Sigmoid colon (tissue), 7 donors: ENCODE data around the gene NDUFAF3. TPM values are rescaled to one million over a fixed set of nuclear protein-coding genes. Genes with fewer than 3 reads are reported as not detected.

Source experiments
- DNase-seq: peaks from one replicate; pipeline ENCODE4 v3.0.0-alpha.2; 2019
- H3K27ac ChIP-seq, 4 donors: fragments of 200-600 bp; sonication (generic); one replicate each; pipeline ENCODE4 v1.5.1; 2016 to 2019; ENCODE audit warnings: mild to moderate bottlenecking in 1 of 4
- H3K27me3 ChIP-seq, 3 donors: fragments of 200-600 bp; sonication (generic); one replicate each; pipeline ENCODE4 v1.5.1; 2019; ENCODE audit warnings: mild to moderate bottlenecking in 1 of 3
- H3K36me3 ChIP-seq, 4 donors: fragments of 200-600 bp; sonication (generic); one replicate each; pipeline ENCODE4 v1.5.1; 2016 to 2019
- H3K4me1 ChIP-seq, 4 donors: fragments of 200-600 bp; sonication (generic); one replicate each; pipeline ENCODE4 v1.5.1; 2017 to 2019
- H3K4me3 ChIP-seq, 4 donors: fragments of 200-600 bp; sonication (generic); one replicate each; pipeline ENCODE4 v1.5.1; 2017 to 2019; ENCODE audit warnings: mild to moderate bottlenecking in 2 of 4, moderate library complexity in 1 of 4
- H3K9me3 ChIP-seq, 4 donors: fragments of 200-600 bp in 3 of 4; sonication (generic) in 3 of 4; one replicate each; pipeline versions ENCODE4 v1.5.1 to v1.6.1; 2013 to 2019
- EP300 ChIP-seq, 4 donors: sonication (generic); formaldehyde crosslinking; IDR thresholded peaks; one replicate each; pipeline ENCODE4 v1.6.1; 2017; ENCODE audit warnings: antibody characterized with exemption in 4 of 4
- POLR2A ChIP-seq, 2 donors: fragments of 450-650 bp; IDR thresholded peaks; one replicate each; pipeline ENCODE4 v1.6.1; 2016; ENCODE audit warnings: antibody characterized with exemption in 2 of 2, mild to moderate bottlenecking in 2 of 2, moderate library complexity in 2 of 2
- POLR2AphosphoS5 ChIP-seq, 4 donors: sonication (generic); formaldehyde crosslinking; IDR thresholded peaks; one replicate each; pipeline ENCODE4 v1.6.1; 2017; ENCODE audit warnings: antibody characterized with exemption in 4 of 4
- WGBS, 2 donors: extraction: QIAGEN DNeasy Blood & Tissue Kit; methylation state at CpG; one replicate each; pipeline ENCODE4 v1.1.7; 2013; 5-methylcytosine and 5-hydroxymethylcytosine counted together
- intact Hi-C: fragments of 100-400 bp; cut with DNase I; formaldehyde crosslinking; loops from one replicate; pipeline ENCODE4 v1.15.1; 2023
- polyA plus RNA-seq, 3 donors: library from polyadenylated mRNA; stranded (reverse); fragments of 200-250 nt; gene quantifications; one replicate each; pipeline ENCODE4 v1.2.3, GENCODE V29; 2013
- total RNA-seq, 4 donors: library from RNA; depleted of rRNA; stranded (reverse); fragments of >200 nt; gene quantifications; one replicate each; pipeline ENCODE4 v1.1.0, GENCODE V29; 2016
- TF ChIP-seq, protein P1 (sequence below), 4 experiments: fragments of 450-650 bp in 3 of 4; fragments of 200-600 bp in 1 of 4; IDR thresholded peaks; one replicate each; pipeline ENCODE4 v1.5.1; 2016 to 2019; ENCODE audit warnings: antibody characterized with exemption in 4 of 4, mild to moderate bottlenecking in 3 of 4, moderate library complexity in 2 of 4
- donor health status: healthy with polysubstance abuse.
- donor health status: Bipolar disorder and iron deficiency.
- donor health status: healthy.

Gene NDUFAF3
- total and polyA plus RNA-seq, 7 donors: 62.8 to 116 (median 83.1) TPM

DNA sequence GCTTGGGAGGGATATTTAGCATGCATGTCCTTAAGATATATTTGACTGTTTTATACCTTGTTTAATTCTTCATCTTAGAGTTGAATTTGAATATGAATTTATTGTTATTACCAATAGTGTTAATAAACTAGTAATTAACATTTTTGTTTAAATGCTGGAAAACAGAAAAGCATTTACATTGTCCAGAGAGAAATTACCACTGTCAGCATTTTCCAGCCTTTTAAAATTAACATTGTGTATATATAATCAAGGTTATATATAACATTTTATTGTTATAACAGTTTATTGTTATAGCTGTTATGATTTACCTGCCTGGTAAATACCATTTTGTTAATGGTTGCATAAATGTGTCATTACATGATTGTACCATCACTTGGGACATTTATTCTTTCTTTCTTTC, 39.9 kb upstream of the NDUFAF3 start:
- intact Hi-C loops: no loop called here
- Histone ChIP-seq H3K4me1 (no peaks in the 10 kb centered on the region), H3K36me3 (peaks cover 46 to 100% (median 58%) of the 10 kb centered on the region in 4 donors), H3K27me3 (no peaks in the 10 kb centered on the region), H3K4me3 (no peak overlapping the region), H3K9me3 (no peaks in the 10 kb centered on the region), H3K27ac (no peak overlapping the region)
- TF ChIP-seq, protein P1, sequence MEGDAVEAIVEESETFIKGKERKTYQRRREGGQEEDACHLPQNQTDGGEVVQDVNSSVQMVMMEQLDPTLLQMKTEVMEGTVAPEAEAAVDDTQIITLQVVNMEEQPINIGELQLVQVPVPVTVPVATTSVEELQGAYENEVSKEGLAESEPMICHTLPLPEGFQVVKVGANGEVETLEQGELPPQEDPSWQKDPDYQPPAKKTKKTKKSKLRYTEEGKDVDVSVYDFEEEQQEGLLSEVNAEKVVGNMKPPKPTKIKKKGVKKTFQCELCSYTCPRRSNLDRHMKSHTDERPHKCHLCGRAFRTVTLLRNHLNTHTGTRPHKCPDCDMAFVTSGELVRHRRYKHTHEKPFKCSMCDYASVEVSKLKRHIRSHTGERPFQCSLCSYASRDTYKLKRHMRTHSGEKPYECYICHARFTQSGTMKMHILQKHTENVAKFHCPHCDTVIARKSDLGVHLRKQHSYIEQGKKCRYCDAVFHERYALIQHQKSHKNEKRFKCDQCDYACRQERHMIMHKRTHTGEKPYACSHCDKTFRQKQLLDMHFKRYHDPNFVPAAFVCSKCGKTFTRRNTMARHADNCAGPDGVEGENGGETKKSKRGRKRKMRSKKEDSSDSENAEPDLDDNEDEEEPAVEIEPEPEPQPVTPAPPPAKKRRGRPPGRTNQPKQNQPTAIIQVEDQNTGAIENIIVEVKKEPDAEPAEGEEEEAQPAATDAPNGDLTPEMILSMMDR (IDR thresholded peaks at IDR 0.05): no peak
- TF ChIP-seq EP300 (IDR thresholded peaks at IDR 0.05): no peak
- no peak for TF ChIP-seq POLR2AphosphoS5 (IDR thresholded peaks at IDR 0.05)
- no peak for TF ChIP-seq POLR2A (IDR thresholded peaks at IDR 0.05)
- no peak for DNase-seq

DNA sequence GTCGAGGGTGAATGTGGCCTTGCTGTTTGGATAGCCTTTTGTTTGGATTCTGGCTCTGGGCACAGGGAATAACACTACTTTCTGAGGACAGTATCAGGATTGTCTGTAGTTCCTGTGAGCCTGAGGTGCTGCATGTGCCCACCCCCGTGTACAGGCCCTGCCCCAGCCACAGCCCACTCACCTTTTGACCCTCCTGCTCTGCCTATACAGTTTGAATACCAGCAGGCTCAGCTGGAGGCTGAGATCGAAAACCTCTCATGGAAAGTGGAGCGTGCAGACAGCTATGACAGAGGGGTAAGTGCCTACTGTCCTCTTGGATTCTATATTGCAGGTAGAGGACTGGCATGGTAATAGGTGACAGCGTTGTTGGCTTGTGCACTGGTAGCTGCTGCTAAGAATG, 39.2 kb upstream of the NDUFAF3 start:
- Histone ChIP-seq H3K27me3 (no peaks in the 10 kb centered on the region), H3K27ac (no peak overlapping the region), H3K36me3 (peaks cover 39 to 95% (median 55%) of the 10 kb centered on the region in 4 donors), H3K4me1 (no peaks in the 10 kb centered on the region), H3K9me3 (no peaks in the 10 kb centered on the region), H3K4me3 (no peak overlapping the region)
- intact Hi-C loops: no loop called here
- no peak for TF ChIP-seq EP300 (IDR thresholded peaks at IDR 0.05)
- TF ChIP-seq POLR2AphosphoS5 (IDR thresholded peaks at IDR 0.05): no peak
- no peak for TF ChIP-seq POLR2A (IDR thresholded peaks at IDR 0.05)
- TF ChIP-seq, protein P1 (IDR thresholded peaks at IDR 0.05): no peak
- 77 to 88% methylated on average over 5 of the region's 5 CpGs for WGBS, 2 donors
- DNase-seq: no peak

- intact Hi-C loops: no loop called here
- 97 to 98% methylated on average over 4 of the region's 4 CpGs for WGBS, 2 donors
- no peaks in the 10 kb centered on the region for H3K4me1 ChIP-seq
- H3K4me3 ChIP-seq: no peak overlapping the region
- peaks cover 35 to 91% (median 51%) of the 10 kb centered on the region in 4 donors for H3K36me3 ChIP-seq
- TF ChIP-seq, protein P1 (IDR thresholded peaks at IDR 0.05): no peak
- TF ChIP-seq POLR2AphosphoS5 (IDR thresholded peaks at IDR 0.05) (no peak), EP300 (IDR thresholded peaks at IDR 0.05) (no peak), POLR2A (IDR thresholded peaks at IDR 0.05) (no peak)
- no peaks in the 10 kb centered on the region for H3K27me3 ChIP-seq
- DNase-seq: no peak
- H3K9me3 ChIP-seq: no peaks in the 10 kb centered on the region
- no peak overlapping the region for H3K27ac ChIP-seq
Measured at GRCh38 chr3:48983096-48983495, 38.8 kb upstream of the NDUFAF3 start.

DNA sequence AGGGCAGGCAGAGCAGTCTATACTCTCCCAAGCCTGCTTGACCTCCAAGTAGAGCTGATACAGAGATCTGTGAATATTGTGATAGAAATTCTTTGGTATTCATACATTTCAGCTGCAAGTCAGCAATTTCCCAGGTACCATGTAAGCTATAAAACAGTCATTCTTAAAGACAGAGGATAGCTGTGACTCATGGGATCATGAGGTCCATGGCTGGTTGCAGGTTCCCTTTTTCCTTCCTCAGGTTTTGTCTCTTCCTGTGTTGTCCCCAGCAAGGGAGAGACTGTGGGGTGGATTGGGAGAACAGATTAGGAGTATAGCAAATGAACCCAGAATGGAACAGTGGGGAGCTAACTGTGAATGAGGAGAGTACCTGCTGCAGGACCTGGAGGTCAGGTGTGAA, 37.3 kb upstream of the NDUFAF3 start:
- H3K27me3 ChIP-seq: no peaks in the 10 kb centered on the region
- DNase-seq: no peak
- H3K9me3 ChIP-seq: no peaks in the 10 kb centered on the region
- intact Hi-C loops: loop anchor here (5.0 kb wide), 1 partner anchor 463 kb away; no protein-coding TSS in a partner anchor
- H3K27ac ChIP-seq: no peak overlapping the region
- peaks cover 0 to 13% (median 8%) of the 10 kb centered on the region in 4 donors for H3K4me1 ChIP-seq
- H3K4me3 ChIP-seq: no peak overlapping the region
- no peak for TF ChIP-seq POLR2AphosphoS5 (IDR thresholded peaks at IDR 0.05)
- no peak for TF ChIP-seq POLR2A (IDR thresholded peaks at IDR 0.05)
- TF ChIP-seq EP300 (IDR thresholded peaks at IDR 0.05): no peak
- TF ChIP-seq, protein P1 (IDR thresholded peaks at IDR 0.05): no peak
- H3K36me3 ChIP-seq: peaks cover 23 to 75% (median 40%) of the 10 kb centered on the region in 4 donors

DNA sequence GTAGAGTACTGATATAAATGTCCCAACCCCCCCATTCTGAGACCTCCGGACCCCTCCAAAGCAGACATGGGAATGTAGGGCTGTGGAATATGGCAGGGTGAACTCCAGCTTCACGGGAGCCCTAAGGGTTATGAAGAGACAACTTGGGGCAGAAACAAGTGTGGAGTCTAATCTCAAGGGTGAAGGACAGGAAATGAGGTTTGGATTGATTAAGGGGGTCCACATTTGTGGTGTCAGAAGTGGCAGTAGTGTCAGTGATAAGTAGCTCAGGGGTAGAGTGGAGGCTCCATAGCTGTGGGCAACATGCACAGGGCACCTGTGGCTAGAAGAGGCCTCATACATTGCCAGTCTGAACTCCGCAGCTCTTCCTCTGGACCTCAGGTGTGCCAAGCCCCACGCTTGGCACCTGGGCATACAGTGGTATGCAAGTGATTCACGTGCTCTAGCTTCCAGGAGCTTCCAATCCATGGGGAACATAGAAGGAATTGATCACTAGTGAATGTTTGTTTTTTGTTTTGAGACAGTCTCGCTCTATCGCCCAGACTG, 36.0 kb upstream of the NDUFAF3 start:
- H3K27me3 ChIP-seq: no peaks in the 10 kb centered on the region
- H3K9me3 ChIP-seq: no peaks in the 10 kb centered on the region
- H3K4me1 ChIP-seq: peaks cover 0 to 20% (median 11%) of the 10 kb centered on the region in 4 donors
- peaks cover 13 to 63% (median 29%) of the 10 kb centered on the region in 4 donors for H3K36me3 ChIP-seq
- H3K27ac ChIP-seq: no peak overlapping the region
- TF ChIP-seq EP300 (IDR thresholded peaks at IDR 0.05): no peak
- TF ChIP-seq POLR2AphosphoS5 (IDR thresholded peaks at IDR 0.05): no peak
- TF ChIP-seq, protein P1 (IDR thresholded peaks at IDR 0.05): no peak
- no peak for TF ChIP-seq POLR2A (IDR thresholded peaks at IDR 0.05)
- intact Hi-C loops: loop anchor here (5.0 kb wide), 1 partner anchor 461 kb away; no protein-coding TSS in a partner anchor
- 93 to 94% methylated on average over 7 of the region's 7 CpGs for WGBS, 2 donors
- no peak for DNase-seq
- no peak overlapping the region for H3K4me3 ChIP-seq
